ENCODE measurements around the gene SERINC3. TPM values are rescaled to one million over a fixed set of nuclear protein-coding genes. Genes with fewer than 3 reads are reported as not detected.

SERINC3 gene
- total and polyA plus RNA-seq, 2 of the 13 experiments (the other 11 are each of a cell fraction or from before 2014, with no cell fraction given) = 82.0 to 226 TPM

GRCh38 chr20:44447827-44448419, 73.9 kb downstream of the SERINC3 start (continued):
- TF ChIP-seq ZC3H13 (CRISPR knock-in tag; IDR thresholded peaks at IDR 0.05) (0 out of 2 replicates have a peak, but pooled peaks have one; percentile 19), HNF4A (CRISPR knock-in tag; IDR thresholded peaks at IDR 0.05) (peak; percentile 57), NR2F2 (IDR thresholded peaks at IDR 0.05; ENCODE audit: borderline replicate concordance, low read depth) (peak; percentile 50; the same call in 1 of the 2 replicates), ZNF563 (CRISPR knock-in tag; IDR thresholded peaks at IDR 0.05) (0 out of 2 replicates have a peak, but pooled peaks have one; percentile 52), ZNF790 (CRISPR knock-in tag; IDR thresholded peaks at IDR 0.05; ENCODE audit: borderline replicate concordance) (no peak), HNF4G (IDR thresholded peaks at IDR 0.05; ENCODE audit: borderline replicate concordance, low read depth, low read length) (peak; percentile 46), HNF4G (CRISPR knock-in tag; IDR thresholded peaks at IDR 0.05; ENCODE audit: borderline replicate concordance, low read depth) (0 out of 2 replicates have a peak, but pooled peaks have one; percentile 23), GTF2F1 (IDR thresholded peaks at IDR 0.05; ENCODE audit: low read length) (no peak), ZNF558 (CRISPR knock-in tag; IDR thresholded peaks at IDR 0.05; ENCODE audit: borderline replicate concordance) (no peak), ETV6 (CRISPR knock-in tag; conservative IDR thresholded peaks at IDR 0.05) (no peak), FOXC1 (CRISPR knock-in tag; IDR thresholded peaks at IDR 0.05; ENCODE audit: borderline replicate concordance) (0 out of 2 replicates have a peak, but pooled peaks have one; percentile 36), GATAD2A (CRISPR knock-in tag; IDR thresholded peaks at IDR 0.05) (peak; percentile 18; the same call in 1 of the 2 replicates), HMGXB3 (CRISPR knock-in tag; IDR thresholded peaks at IDR 0.05; ENCODE audit: borderline replicate concordance) (0 out of 2 replicates have a peak, but pooled peaks have one; percentile 39), ZNF274 (CRISPR knock-in tag; IDR thresholded peaks at IDR 0.05) (no peak), TRIM24 (CRISPR knock-in tag; IDR thresholded peaks at IDR 0.05) (no peak), SNAPC5 (CRISPR knock-in tag; IDR thresholded peaks at IDR 0.05; ENCODE audit: borderline replicate concordance) (no peak)
- TF ChIP-seq, protein P1, sequence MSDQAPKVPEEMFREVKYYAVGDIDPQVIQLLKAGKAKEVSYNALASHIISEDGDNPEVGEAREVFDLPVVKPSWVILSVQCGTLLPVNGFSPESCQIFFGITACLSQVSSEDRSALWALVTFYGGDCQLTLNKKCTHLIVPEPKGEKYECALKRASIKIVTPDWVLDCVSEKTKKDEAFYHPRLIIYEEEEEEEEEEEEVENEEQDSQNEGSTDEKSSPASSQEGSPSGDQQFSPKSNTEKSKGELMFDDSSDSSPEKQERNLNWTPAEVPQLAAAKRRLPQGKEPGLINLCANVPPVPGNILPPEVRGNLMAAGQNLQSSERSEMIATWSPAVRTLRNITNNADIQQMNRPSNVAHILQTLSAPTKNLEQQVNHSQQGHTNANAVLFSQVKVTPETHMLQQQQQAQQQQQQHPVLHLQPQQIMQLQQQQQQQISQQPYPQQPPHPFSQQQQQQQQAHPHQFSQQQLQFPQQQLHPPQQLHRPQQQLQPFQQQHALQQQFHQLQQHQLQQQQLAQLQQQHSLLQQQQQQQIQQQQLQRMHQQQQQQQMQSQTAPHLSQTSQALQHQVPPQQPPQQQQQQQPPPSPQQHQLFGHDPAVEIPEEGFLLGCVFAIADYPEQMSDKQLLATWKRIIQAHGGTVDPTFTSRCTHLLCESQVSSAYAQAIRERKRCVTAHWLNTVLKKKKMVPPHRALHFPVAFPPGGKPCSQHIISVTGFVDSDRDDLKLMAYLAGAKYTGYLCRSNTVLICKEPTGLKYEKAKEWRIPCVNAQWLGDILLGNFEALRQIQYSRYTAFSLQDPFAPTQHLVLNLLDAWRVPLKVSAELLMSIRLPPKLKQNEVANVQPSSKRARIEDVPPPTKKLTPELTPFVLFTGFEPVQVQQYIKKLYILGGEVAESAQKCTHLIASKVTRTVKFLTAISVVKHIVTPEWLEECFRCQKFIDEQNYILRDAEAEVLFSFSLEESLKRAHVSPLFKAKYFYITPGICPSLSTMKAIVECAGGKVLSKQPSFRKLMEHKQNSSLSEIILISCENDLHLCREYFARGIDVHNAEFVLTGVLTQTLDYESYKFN (CRISPR knock-in tag; conservative IDR thresholded peaks at IDR 0.05) = 0 out of 2 replicates have a peak, but pooled peaks have one; percentile 53
- TF ChIP-seq, protein P2, sequence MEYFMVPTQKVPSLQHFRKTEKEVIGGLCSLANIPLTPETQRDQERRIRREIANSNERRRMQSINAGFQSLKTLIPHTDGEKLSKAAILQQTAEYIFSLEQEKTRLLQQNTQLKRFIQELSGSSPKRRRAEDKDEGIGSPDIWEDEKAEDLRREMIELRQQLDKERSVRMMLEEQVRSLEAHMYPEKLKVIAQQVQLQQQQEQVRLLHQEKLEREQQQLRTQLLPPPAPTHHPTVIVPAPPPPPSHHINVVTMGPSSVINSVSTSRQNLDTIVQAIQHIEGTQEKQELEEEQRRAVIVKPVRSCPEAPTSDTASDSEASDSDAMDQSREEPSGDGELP (IDR thresholded peaks at IDR 0.05; ENCODE audit: borderline replicate concordance, low read depth) = peak; percentile 18; the same call in 1 of the 2 replicates
